ENCODE data around the gene DCAF8. TPM values are rescaled to one million over a fixed set of nuclear protein-coding genes. Genes with fewer than 3 reads are reported as not detected.
A peak's percentile ranks its signal among the peaks of the same experiment; 100 is the strongest.

DCAF8 gene
- total and polyA plus RNA-seq, 7 donors: 45.4 to 204 (median 182) TPM

- Histone ChIP-seq H3K36me3 (ENCODE audit: insufficient read depth in 1 of 2, low read depth in 1 of 2) (no peaks in the 10 kb centered on the region), H3K27ac (peak overlapping the region; percentile 88), H3K4me3 (no peak overlapping the region), H3K9me3 (no peaks in the 10 kb centered on the region), H3K27me3 (ENCODE audit: insufficient read depth in 3 of 3, low read length in 2 of 3) (no peaks in the 10 kb centered on the region), H3K4me1 (peaks cover 30% of the 10 kb centered on the region)
- ATAC-seq (no peak), DNase-seq (no peak)
- intact Hi-C loops (cut with DNase I): no loop called here
- TF ChIP-seq CTCF (IDR thresholded peaks at IDR 0.05): no peak
- WGBS, 3 donors: 76 to 89% (median 77%) methylated on average over 7 of the region's 7 CpGs
These were observed 76.1 kb downstream of the DCAF8 start for GRCh38 chr1:160186246-160186645.

- Histone ChIP-seq H3K27me3 (ENCODE audit: insufficient read depth in 3 of 3, low read length in 2 of 3) (no peaks in the 10 kb centered on the region), H3K9me3 (no peaks in the 10 kb centered on the region), H3K4me1 (no peaks in the 10 kb centered on the region), H3K36me3 (ENCODE audit: insufficient read depth in 1 of 2, low read depth in 1 of 2) (no peaks in the 10 kb centered on the region), H3K4me3 (no peak overlapping the region), H3K27ac (no peak overlapping the region)
- DNase-seq (no peak), ATAC-seq (no peak)
- TF ChIP-seq CTCF (IDR thresholded peaks at IDR 0.05): no peak
- WGBS, 3 donors: 81 to 95% (median 87%) methylated on average over 4 of the region's 4 CpGs
- intact Hi-C loops (cut with DNase I): no loop called here
These were observed 83.0 kb downstream of the DCAF8 start for GRCh38 chr1:160179336-160179735.

- Histone ChIP-seq H3K4me3 (no peak overlapping the region), H3K9me3 (no peaks in the 10 kb centered on the region), H3K27me3 (ENCODE audit: insufficient read depth in 3 of 3, low read length in 2 of 3) (no peaks in the 10 kb centered on the region), H3K27ac (no peak overlapping the region), H3K4me1 (no peaks in the 10 kb centered on the region), H3K36me3 (ENCODE audit: insufficient read depth in 1 of 2, low read depth in 1 of 2) (no peaks in the 10 kb centered on the region)
- intact Hi-C loops (cut with DNase I): no loop called here
- 72 to 87% (median 76%) methylated on average over 2 of the region's 2 CpGs for WGBS, 3 donors
- DNase-seq (no peak), ATAC-seq (no peak)
- TF ChIP-seq CTCF (IDR thresholded peaks at IDR 0.05): no peak
These were observed 83.6 kb downstream of the DCAF8 start for GRCh38 chr1:160178731-160179130.

GRCh38 chr1:160177667-160178066 is 84.7 kb downstream of the DCAF8 start:
- peak in 1 of 4 donors; percentile 30 for ATAC-seq
- H3K4me3 ChIP-seq: no peak overlapping the region
- 70 to 88% (median 77%) methylated on average over 1 of the region's 1 CpG for WGBS, 3 donors
- no peaks in the 10 kb centered on the region for H3K36me3 ChIP-seq (ENCODE audit: insufficient read depth in 1 of 2, low read depth in 1 of 2)
- no peak for DNase-seq
- no peak for TF ChIP-seq CTCF (IDR thresholded peaks at IDR 0.05)
- no peak overlapping the region for H3K27ac ChIP-seq
- no peaks in the 10 kb centered on the region for H3K4me1 ChIP-seq
- intact Hi-C loops (cut with DNase I): no loop called here
- H3K9me3 ChIP-seq: no peaks in the 10 kb centered on the region
- H3K27me3 ChIP-seq (ENCODE audit: insufficient read depth in 3 of 3, low read length in 2 of 3): no peaks in the 10 kb centered on the region

- H3K9me3 ChIP-seq: no peaks in the 10 kb centered on the region
- no peaks in the 10 kb centered on the region for H3K4me1 ChIP-seq
- H3K36me3 ChIP-seq (ENCODE audit: insufficient read depth in 1 of 2, low read depth in 1 of 2): no peaks in the 10 kb centered on the region
- H3K27me3 ChIP-seq (ENCODE audit: insufficient read depth in 3 of 3, low read length in 2 of 3): no peaks in the 10 kb centered on the region
- H3K27ac ChIP-seq: no peak overlapping the region
- no peak for DNase-seq
- WGBS, 3 donors: 90 to 97% (median 93%) methylated on average over 2 of the region's 2 CpGs
- intact Hi-C loops (cut with DNase I): no loop called here
- no peak overlapping the region for H3K4me3 ChIP-seq
- no peak for ATAC-seq
- TF ChIP-seq CTCF (IDR thresholded peaks at IDR 0.05): no peak
These were observed 85.1 kb downstream of the DCAF8 start for GRCh38 chr1:160177231-160177630.

Data from psoas muscle (tissue), 8 donors.